Dendritic cell treated with granulocyte-macrophage colony-stimulating factor and Interleukin-4, amounts not matched to agents 40 ng/mL and 50 ng/mL, for 4 days (primary cell): ENCODE results near the gene KLHL8.
"Not testable (repeated sequence)": the region's sequence is repeated elsewhere in the genome, so short reads cannot be mapped to it uniquely, and the experiment has no call there.

ENCODE experiments used
- H3K27ac Mint-ChIP-seq: one replicate; pipeline ENCODE4 v1.8.0; 2022; ENCODE audit warnings: mild to moderate bottlenecking, mixed read lengths
- H3K27me3 Mint-ChIP-seq: one replicate; pipeline ENCODE4 v1.8.0; 2022; ENCODE audit warnings: mild to moderate bottlenecking, mixed read lengths
- H3K36me3 Mint-ChIP-seq: one replicate; pipeline ENCODE4 v1.8.0; 2022; ENCODE audit warnings: low read depth, mixed read lengths
- H3K4me1 Mint-ChIP-seq: one replicate; pipeline ENCODE4 v1.8.0; 2022; ENCODE audit warnings: low read depth, mixed read lengths
- H3K4me3 Mint-ChIP-seq: one replicate; pipeline ENCODE4 v1.8.0; 2022; ENCODE audit warnings: mild to moderate bottlenecking, moderate library complexity, mixed read lengths
- H3K9me3 Mint-ChIP-seq: one replicate; pipeline ENCODE4 v1.8.0; 2022; ENCODE audit warnings: mixed read lengths
- intact Hi-C: fragments of 100-400 bp; cut with micrococcal nuclease; formaldehyde crosslinking; loops from one replicate; pipeline ENCODE4 v1.15.0; 2022

KLHL8 gene

DNA sequence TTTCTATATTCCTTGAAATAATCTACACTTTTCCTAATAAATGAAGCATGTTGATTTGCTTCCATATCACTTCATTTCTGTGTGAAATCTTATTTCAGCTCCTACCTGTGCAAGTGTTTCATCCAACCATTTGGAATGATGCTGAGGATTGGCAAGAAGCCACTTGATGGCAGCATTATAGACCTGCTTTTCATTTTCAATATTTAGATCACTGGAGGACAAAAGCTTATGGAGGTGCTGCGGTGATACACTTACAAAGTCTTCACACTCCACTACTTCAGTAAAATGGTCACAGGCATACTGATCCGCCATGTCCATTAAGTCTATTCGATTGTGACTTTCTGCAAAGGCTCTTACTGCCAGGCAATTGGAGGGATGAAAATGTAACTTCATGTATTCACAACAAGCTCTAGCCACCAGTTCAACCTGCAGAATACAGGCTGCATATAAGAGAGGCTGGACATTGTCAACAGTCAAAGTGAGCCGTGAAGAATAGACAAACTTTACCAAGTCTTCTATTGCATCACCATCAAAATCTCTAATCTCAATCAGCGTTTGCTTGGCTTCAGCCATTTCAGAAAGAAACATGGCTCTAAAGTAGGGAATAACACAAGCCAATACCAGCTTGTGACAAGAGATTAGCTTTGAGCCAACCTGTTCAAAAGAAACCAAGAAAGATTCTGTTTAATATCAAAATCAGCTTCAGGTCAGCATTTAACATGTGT lies 35.1 kb downstream of the KLHL8 start:
- Mint-ChIP-seq H3K4me1 (peaks cover 4% of the 10 kb centered on the region), H3K9me3 (no peaks in the 10 kb centered on the region), H3K4me3 (no peak overlapping the region), H3K36me3 (no peaks in the 10 kb centered on the region), H3K27me3 (no peaks in the 10 kb centered on the region), H3K27ac (no peak overlapping the region)
- intact Hi-C loops, result no loop called here

- Mint-ChIP-seq H3K4me3 (no peak overlapping the region), H3K4me1 (no peaks in the 10 kb centered on the region), H3K27ac (no peak overlapping the region), H3K36me3 (peaks cover 24% of the 10 kb centered on the region), H3K9me3 (no peaks in the 10 kb centered on the region), H3K27me3 (no peaks in the 10 kb centered on the region)
- intact Hi-C loops, result no loop called here
Observed at GRCh38 chr4:87180767-87181166, 39.7 kb downstream of the KLHL8 start.

- Mint-ChIP-seq H3K27me3 (no peaks in the 10 kb centered on the region), H3K4me3 (no peak overlapping the region), H3K27ac (no peak overlapping the region), H3K9me3 (no peaks in the 10 kb centered on the region), H3K36me3 (peaks cover 29% of the 10 kb centered on the region), H3K4me1 (no peaks in the 10 kb centered on the region)
- intact Hi-C loops, result no loop called here
Observed at GRCh38 chr4:87179751-87180150, 40.7 kb downstream of the KLHL8 start.

GRCh38 chr4:87174672-87175071 lies 45.7 kb downstream of the KLHL8 start:
- Mint-ChIP-seq H3K36me3 (peaks cover 52% of the 10 kb centered on the region), H3K9me3 (no peaks in the 10 kb centered on the region), H3K4me3 (no peak overlapping the region), H3K27me3 (no peaks in the 10 kb centered on the region), H3K27ac (no peak overlapping the region), H3K4me1 (no peaks in the 10 kb centered on the region)
- intact Hi-C loops, result loop anchor here (5.0 kb wide), 1 partner anchor 53 kb away; no protein-coding TSS in a partner anchor

GRCh38 chr4:87171944-87172343 lies 48.5 kb downstream of the KLHL8 start:
- no peaks in the 10 kb centered on the region for H3K27me3 Mint-ChIP-seq
- intact Hi-C loops, result loop anchor here (5.0 kb wide), 1 partner anchor 55 kb away; no protein-coding TSS in a partner anchor
- H3K27ac Mint-ChIP-seq, result no peak overlapping the region
- H3K4me1 Mint-ChIP-seq, result no peaks in the 10 kb centered on the region
- H3K9me3 Mint-ChIP-seq, result no peaks in the 10 kb centered on the region
- H3K36me3 Mint-ChIP-seq, result peaks cover 47% of the 10 kb centered on the region
- H3K4me3 Mint-ChIP-seq, result no peak overlapping the region

DNA sequence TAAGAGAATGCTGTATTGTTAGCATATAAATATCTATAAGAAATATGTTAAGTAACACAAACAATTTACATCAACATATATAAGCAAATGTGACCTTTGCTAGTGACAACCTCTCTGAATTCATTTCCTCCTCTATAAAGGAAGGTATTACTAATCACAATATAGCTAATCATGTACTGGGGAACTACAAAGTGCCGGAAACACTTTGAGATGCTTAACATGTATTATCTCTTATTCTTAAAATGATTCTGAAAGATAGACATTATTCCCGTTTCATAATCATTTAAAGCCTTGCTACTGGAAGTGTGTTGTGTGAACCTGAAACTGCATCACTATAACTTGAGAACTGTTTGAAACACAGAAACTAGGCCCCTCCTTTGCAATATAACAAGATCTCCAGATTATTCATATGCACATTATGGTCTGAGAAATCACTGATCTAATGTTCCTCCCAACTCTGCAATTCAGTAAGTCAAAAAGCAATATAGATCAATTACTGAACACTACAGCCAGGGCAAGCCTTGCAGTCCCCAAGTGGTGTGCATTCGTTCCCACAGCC lies 54.0 kb downstream of the KLHL8 start:
- H3K27ac Mint-ChIP-seq, result no peak overlapping the region
- H3K4me3 Mint-ChIP-seq, result no peak overlapping the region
- H3K36me3 Mint-ChIP-seq, result peaks cover 57% of the 10 kb centered on the region
- H3K27me3 Mint-ChIP-seq, result no peaks in the 10 kb centered on the region
- no peaks in the 10 kb centered on the region for H3K9me3 Mint-ChIP-seq
- intact Hi-C loops, result no loop called here
- H3K4me1 Mint-ChIP-seq, result no peaks in the 10 kb centered on the region

- H3K36me3 Mint-ChIP-seq, result peaks cover 62% of the 10 kb centered on the region
- H3K27ac Mint-ChIP-seq, result no peak overlapping the region
- H3K9me3 Mint-ChIP-seq, result no peaks in the 10 kb centered on the region
- intact Hi-C loops, result no loop called here
- no peaks in the 10 kb centered on the region for H3K4me1 Mint-ChIP-seq
- H3K27me3 Mint-ChIP-seq, result no peaks in the 10 kb centered on the region
- no peak overlapping the region for H3K4me3 Mint-ChIP-seq
Observed at GRCh38 chr4:87165892-87166291, 54.5 kb downstream of the KLHL8 start.

GRCh38 chr4:87153078-87153870 lies 67.1 kb downstream of the KLHL8 start:
- H3K27ac Mint-ChIP-seq, result no peak overlapping the region
- intact Hi-C loops, result loop anchor here (5.0 kb wide), 1 partner anchor 309 kb away; no protein-coding TSS in a partner anchor
- no peak overlapping the region for H3K4me3 Mint-ChIP-seq
- H3K4me1 Mint-ChIP-seq, result no peaks in the 10 kb centered on the region
- no peaks in the 10 kb centered on the region for H3K36me3 Mint-ChIP-seq
- no peaks in the 10 kb centered on the region for H3K27me3 Mint-ChIP-seq
- H3K9me3 Mint-ChIP-seq, result no peaks in the 10 kb centered on the region

DNA sequence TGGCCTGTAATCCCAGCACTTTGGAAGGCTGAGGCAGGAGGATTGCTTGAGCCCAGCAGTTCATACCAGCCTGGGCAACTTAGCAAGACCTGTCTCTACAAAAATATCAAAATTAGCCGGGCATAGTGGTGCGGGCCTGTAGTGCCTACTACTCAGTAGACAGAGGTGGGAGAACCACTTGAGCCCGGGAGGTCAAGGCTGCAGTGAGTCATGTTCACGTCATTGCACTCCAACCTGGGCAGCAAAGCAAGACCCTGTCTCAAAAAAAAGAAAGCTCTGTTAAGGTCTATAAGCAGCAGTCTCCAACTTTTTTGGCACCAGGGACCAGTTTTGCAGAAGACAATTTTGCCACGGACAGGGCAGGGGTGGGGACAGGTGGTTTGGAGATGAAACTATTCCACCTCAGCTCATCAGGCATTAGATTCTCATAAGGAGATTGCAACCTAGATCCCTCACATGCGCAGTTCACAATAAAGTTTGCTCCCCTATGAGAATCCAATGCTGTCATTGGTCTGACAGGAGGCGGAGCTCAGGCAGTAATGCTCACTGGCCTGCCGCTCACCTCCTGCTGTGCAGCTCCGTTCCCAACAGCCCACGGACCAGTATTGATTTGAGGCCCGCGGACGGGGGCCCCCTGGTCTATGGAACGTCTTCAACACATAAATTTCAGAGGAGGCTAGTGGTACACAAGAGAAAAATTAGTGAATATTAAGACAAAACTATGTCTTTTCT lies 67.9 kb downstream of the KLHL8 start:
- H3K27ac Mint-ChIP-seq, result no peak overlapping the region
- H3K36me3 Mint-ChIP-seq, result no peaks in the 10 kb centered on the region
- H3K9me3 Mint-ChIP-seq, result no peaks in the 10 kb centered on the region
- no peaks in the 10 kb centered on the region for H3K27me3 Mint-ChIP-seq
- intact Hi-C loops, result loop anchor here (5.0 kb wide), 1 partner anchor 310 kb away; no protein-coding TSS in a partner anchor
- no peak overlapping the region for H3K4me3 Mint-ChIP-seq
- no peaks in the 10 kb centered on the region for H3K4me1 Mint-ChIP-seq

DNA sequence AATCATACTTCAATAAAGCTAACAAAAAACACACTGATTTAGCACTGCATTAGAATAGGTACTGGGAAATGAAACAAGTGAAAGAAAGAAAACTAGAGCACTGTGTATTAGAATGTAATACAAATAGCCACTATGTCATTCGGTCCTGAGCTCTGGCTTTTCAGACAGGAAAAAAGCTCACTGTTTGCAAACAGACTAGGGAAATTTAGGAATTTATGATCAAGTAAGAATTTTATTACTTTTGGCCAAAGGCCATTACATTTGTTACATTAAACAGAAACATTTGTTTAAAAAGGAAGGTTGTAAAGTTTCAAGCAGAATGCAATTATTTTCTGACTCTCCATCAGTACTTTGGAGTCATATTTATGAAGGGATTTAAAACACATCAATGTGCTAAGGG lies 68.7 kb downstream of the KLHL8 start:
- Mint-ChIP-seq H3K9me3 (no peaks in the 10 kb centered on the region), H3K27ac (no peak overlapping the region), H3K4me3 (no peak overlapping the region), H3K36me3 (no peaks in the 10 kb centered on the region), H3K27me3 (no peaks in the 10 kb centered on the region), H3K4me1 (no peaks in the 10 kb centered on the region)
- intact Hi-C loops, result loop anchor here (5.0 kb wide), 1 partner anchor 311 kb away; no protein-coding TSS in a partner anchor

DNA sequence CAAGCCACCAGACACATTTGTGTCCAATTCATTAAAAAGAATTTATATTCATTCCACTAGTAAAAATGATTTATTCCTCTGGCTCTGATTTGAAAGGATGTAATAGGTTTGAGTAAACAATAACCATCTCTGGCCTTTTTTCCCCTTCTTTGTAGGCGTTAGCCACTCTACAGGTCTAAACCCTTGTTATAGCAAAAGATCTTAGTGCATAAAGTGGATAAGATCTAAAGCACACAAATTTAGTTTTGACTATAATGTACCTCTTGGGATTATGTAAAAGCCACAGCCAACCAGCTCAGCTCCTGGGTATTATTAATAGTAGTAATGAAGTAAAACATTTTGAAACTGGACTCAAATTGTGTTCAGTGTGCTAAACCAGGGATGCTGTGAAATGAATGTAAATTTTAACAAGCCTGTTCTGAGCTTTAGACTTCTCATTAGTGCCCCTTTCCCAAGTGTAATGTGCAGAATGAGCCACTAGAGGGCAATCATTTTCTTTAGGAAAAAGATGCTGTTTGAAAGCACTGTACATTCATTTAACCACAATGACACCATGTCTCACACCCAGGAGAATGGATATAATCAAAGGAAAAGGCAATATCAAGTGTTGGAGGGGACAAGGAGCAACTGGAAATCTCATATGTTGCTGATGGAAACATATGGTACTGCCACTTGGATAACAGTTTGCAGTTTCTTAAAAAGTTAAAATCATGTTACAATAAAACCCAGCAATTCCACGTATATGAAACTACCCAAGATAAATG lies 69.7 kb downstream of the KLHL8 start:
- Mint-ChIP-seq H3K9me3 (no peaks in the 10 kb centered on the region), H3K4me3 (no peak overlapping the region)

GRCh38 chr4:87147116-87147515 lies 73.3 kb downstream of the KLHL8 start:
- H3K27ac Mint-ChIP-seq, result no peak overlapping the region
- H3K9me3 Mint-ChIP-seq, result no peaks in the 10 kb centered on the region
- no peak overlapping the region for H3K4me3 Mint-ChIP-seq
- peaks cover 35% of the 10 kb centered on the region for H3K36me3 Mint-ChIP-seq
- H3K27me3 Mint-ChIP-seq, result no peaks in the 10 kb centered on the region
- no peaks in the 10 kb centered on the region for H3K4me1 Mint-ChIP-seq
- intact Hi-C loops, result no loop called here

More for the DNA sequence above, 69.7 kb downstream of the KLHL8 start:
- H3K27ac Mint-ChIP-seq, result no peak overlapping the region
- intact Hi-C loops, result loop anchor here (1.0 to 5.0 kb wide), 2 partner anchors 85 to 312 kb away; no protein-coding TSS in a partner anchor
- H3K36me3 Mint-ChIP-seq, result peaks cover under 1% of the 10 kb centered on the region
- no peaks in the 10 kb centered on the region for H3K27me3 Mint-ChIP-seq
- no peaks in the 10 kb centered on the region for H3K4me1 Mint-ChIP-seq

GRCh38 chr4:87145934-87146333 lies 74.5 kb downstream of the KLHL8 start:
- H3K27me3 Mint-ChIP-seq, H3K27ac Mint-ChIP-seq, H3K4me3 Mint-ChIP-seq, intact Hi-C loops, H3K9me3 Mint-ChIP-seq, H3K4me1 Mint-ChIP-seq: not testable (repeated sequence)
- peaks cover 47% of the 10 kb centered on the region for H3K36me3 Mint-ChIP-seq
